K562 (cell line): ENCODE results near the gene EMC9. TPM values are rescaled to one million over a fixed set of nuclear protein-coding genes. Genes with fewer than 3 reads are reported as not detected.

Experiments
- FOXA1 ChIP-seq: fragments of 450-650 bp; IDR thresholded peaks from 2 replicates; pipeline ENCODE4 v1.6.1; 2016; ENCODE audit warnings: mild to moderate bottlenecking, borderline replicate concordance
- KDM5B ChIP-seq: fragments of 200-600 bp; sonication (generic); IDR thresholded peaks from 2 replicates; pipeline ENCODE4 v1.6.1; 2012; ENCODE audit warnings: low read depth, mild to moderate bottlenecking, moderate library complexity, low read length, control low read depth, inconsistent platforms; ENCODE audit not compliant: insufficient replicate concordance
- MTA3 ChIP-seq: fragments of 450-650 bp; formaldehyde crosslinking; IDR thresholded peaks from 2 replicates; pipeline ENCODE4 v1.6.1; 2017; ENCODE audit warnings: mild to moderate bottlenecking, borderline replicate concordance
- NR0B1 ChIP-seq: fragments of 450-650 bp; IDR thresholded peaks from one replicate; pipeline ENCODE4 v1.6.1; 2018; ENCODE audit warnings: mild to moderate bottlenecking, moderate library complexity; ENCODE audit not compliant: partially characterized antibody
- PPARD ChIP-seq: fragments of 250-450 bp; sonication (Bioruptor Pico); IDR thresholded peaks from 2 replicates; pipeline ENCODE4 v1.8.0; 2022; ENCODE audit warnings: inconsistent platforms, mild to moderate bottlenecking, moderate library complexity
- PYGO2 ChIP-seq: fragments of 450-650 bp; IDR thresholded peaks from 2 replicates; pipeline ENCODE4 v1.6.1; 2016; ENCODE audit warnings: mild to moderate bottlenecking, missing genetic modification characterization, moderate library complexity, missing compliant biosample characterization
- SAFB2 ChIP-seq: fragments of 200-400 bp; formaldehyde crosslinking; IDR thresholded peaks from 2 replicates; pipeline ENCODE4 v1.6.1; 2018; ENCODE audit warnings: borderline replicate concordance, low read length, low read depth, moderate library complexity; ENCODE audit not compliant: severe bottlenecking
- TFAM ChIP-seq: fragments of 250-450 bp; sonication (Bioruptor Pico); conservative IDR thresholded peaks from 2 replicates; pipeline ENCODE4 v1.5.0; 2021; ENCODE audit warnings: mild to moderate bottlenecking, moderate library complexity
- U2AF1 ChIP-seq: fragments of 200-400 bp; formaldehyde crosslinking; optimal IDR thresholded peaks from 2 replicates; pipeline ENCODE3; 2017; ENCODE audit warnings: mild to moderate bottlenecking, low read depth, low read length, moderate library complexity
- ZNF140 ChIP-seq: fragments of 250-450 bp; sonication (Bioruptor Pico); IDR thresholded peaks from 2 replicates; pipeline ENCODE4 v1.8.0; 2021; ENCODE audit warnings: moderate library complexity, mild to moderate bottlenecking, inconsistent platforms
- ZNF717 ChIP-seq: fragments of 250-450 bp; sonication (Bioruptor Pico); IDR thresholded peaks from 2 replicates; pipeline ENCODE4 v1.5.0; 2021
- polyA plus RNA-seq, 8 experiments: library from polyadenylated mRNA; depleted of rRNA in 4 of 8; stranded (reverse) in 5 of 8; unstranded in 3 of 8; fragments of >200 nt; fragmentation: Nextera tagmentation in 2 of 8; fragmentation: Illumina TruSeq in 1 of 8; extraction: Ambion mirVana in 2 of 8; extraction: Trizol in 1 of 8; gene quantifications; 2 replicates each; pipeline versions ENCODE4 v1.2.1 to v1.2.3, GENCODE V29; 2011 to 2014; ENCODE audit warnings: inconsistent platforms in 1 of 8, missing spikeins in 1 of 8
- total RNA-seq, 7 experiments: library from RNA; depleted of rRNA in 6 of 7; stranded (reverse); fragments of >200 nt in 6 of 7; fragmentation: Illumina TruSeq in 2 of 7; extraction: Trizol in 2 of 7; gene quantifications; 2 replicates each; pipeline versions ENCODE4 v1.2.1 to v1.2.3, GENCODE V29; 2011 to 2021; ENCODE audit warnings: low replicate concordance in 1 of 7
- TF ChIP-seq, protein P1 (sequence below): fragments of 450-650 bp; formaldehyde crosslinking; IDR thresholded peaks from 2 replicates; pipeline ENCODE4 v1.4.0; 2020; ENCODE audit warnings: mild to moderate bottlenecking, moderate library complexity
- TF ChIP-seq, protein P2 (sequence below), 2 experiments: fragments of 450-650 bp in 1 of 2; sonication (generic) in 1 of 2; formaldehyde crosslinking in 1 of 2; IDR thresholded peaks in 1 of 2; conservative IDR thresholded peaks in 1 of 2; 2 replicates each; pipeline versions ENCODE4 v1.6.1 to v1.8.1; 2016 to 2023; ENCODE audit warnings: mild to moderate bottlenecking in 2 of 2, moderate library complexity in 2 of 2, inconsistent platforms in 1 of 2, missing genetic modification reagents in 1 of 2
- TF ChIP-seq, protein P3 (sequence below): sonication (generic); formaldehyde crosslinking; IDR thresholded peaks from 2 replicates; pipeline ENCODE4 v1.8.0; 2022; ENCODE audit warnings: mild to moderate bottlenecking, low read depth, missing genetic modification reagents
- TF ChIP-seq, protein P4 (sequence below), 2 experiments: fragments of 150-350 bp in 1 of 2; IDR thresholded peaks; 2 replicates each; pipeline ENCODE4 v1.6.1; 2012 to 2016; ENCODE audit warnings: low read depth in 2 of 2, low read length in 2 of 2, mild to moderate bottlenecking in 1 of 2, moderate library complexity in 1 of 2
- TF ChIP-seq, protein P5 (sequence below): fragments of 250-450 bp; sonication (Bioruptor Pico); IDR thresholded peaks from 2 replicates; pipeline ENCODE4 v1.9.0; 2021; ENCODE audit warnings: mild to moderate bottlenecking

The EMC9 gene
- total and polyA plus RNA-seq, 9 of the 15 experiments (the other 6 are each of a cell fraction or from before 2014, with no cell fraction given), result 3.1 to 13.2 (median 7.8) TPM

DNA sequence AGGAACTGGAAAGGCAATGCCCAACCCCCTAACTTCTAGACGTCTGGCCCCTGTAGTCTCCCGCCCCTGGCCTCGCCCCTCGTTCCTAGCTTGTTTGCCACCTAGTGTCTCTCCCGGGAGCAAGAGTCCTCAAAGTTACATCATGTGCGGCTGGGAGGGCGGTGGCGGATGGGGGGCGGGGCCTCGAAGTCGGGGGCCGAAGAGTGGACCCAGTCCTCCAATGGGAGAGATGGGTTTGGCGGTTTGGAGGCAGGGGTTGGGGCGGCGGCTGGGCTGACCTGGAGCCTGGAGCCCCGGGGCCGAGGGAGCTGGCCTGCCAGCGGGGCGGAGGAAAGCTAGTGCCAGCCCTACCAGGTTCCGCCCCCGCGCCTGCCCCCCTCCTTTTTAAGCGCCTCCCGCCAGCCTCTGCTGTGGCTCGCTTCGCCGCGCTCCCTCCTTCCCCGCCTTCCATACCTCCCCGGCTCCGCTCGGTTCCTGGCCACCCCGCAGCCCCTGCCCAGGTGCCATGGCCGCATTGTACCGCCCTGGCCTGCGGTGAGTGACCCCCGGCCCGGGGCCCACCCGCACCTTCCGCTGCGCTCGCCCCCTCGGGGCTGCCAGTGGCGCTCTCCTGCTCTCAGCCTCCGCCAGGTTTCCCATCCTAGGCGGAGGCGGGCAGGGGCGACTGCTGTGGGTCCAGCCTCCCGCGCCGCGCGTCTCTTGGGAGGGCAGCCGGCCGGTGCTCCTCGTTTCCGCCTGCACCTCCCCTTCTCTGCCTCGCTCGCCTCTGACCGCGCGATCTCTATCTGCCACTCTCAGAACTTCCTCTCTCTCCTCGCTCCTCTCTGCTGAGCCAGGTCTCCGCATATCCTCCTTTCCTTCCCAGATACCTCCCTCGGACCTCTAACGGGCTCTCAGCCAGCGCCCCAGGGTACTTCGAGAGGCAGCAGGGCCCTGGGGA, 47.2 kb downstream of the EMC9 start, which contains the start of gene PCK2 (continued):
- TF ChIP-seq, protein P1, sequence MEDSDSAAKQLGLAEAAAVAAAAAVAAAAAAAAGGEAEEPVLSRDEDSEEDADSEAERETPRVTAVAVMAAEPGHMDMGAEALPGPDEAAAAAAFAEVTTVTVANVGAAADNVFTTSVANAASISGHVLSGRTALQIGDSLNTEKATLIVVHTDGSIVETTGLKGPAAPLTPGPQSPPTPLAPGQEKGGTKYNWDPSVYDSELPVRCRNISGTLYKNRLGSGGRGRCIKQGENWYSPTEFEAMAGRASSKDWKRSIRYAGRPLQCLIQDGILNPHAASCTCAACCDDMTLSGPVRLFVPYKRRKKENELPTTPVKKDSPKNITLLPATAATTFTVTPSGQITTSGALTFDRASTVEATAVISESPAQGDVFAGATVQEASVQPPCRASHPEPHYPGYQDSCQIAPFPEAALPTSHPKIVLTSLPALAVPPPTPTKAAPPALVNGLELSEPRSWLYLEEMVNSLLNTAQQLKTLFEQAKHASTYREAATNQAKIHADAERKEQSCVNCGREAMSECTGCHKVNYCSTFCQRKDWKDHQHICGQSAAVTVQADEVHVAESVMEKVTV (CRISPR knock-in tag), result no peak
- peak; percentile 84 for TF ChIP-seq MTA3
- TF ChIP-seq, protein P2, sequence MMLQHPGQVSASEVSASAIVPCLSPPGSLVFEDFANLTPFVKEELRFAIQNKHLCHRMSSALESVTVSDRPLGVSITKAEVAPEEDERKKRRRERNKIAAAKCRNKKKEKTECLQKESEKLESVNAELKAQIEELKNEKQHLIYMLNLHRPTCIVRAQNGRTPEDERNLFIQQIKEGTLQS (IDR thresholded peaks at IDR 0.05), result peak; percentile 86
- TF ChIP-seq, protein P2 (CRISPR knock-in tag; conservative IDR thresholded peaks at IDR 0.05), result no peak
- peak; percentile 85 for TF ChIP-seq KDM5B
- peak; percentile 90 for TF ChIP-seq U2AF1
- TF ChIP-seq, protein P3, sequence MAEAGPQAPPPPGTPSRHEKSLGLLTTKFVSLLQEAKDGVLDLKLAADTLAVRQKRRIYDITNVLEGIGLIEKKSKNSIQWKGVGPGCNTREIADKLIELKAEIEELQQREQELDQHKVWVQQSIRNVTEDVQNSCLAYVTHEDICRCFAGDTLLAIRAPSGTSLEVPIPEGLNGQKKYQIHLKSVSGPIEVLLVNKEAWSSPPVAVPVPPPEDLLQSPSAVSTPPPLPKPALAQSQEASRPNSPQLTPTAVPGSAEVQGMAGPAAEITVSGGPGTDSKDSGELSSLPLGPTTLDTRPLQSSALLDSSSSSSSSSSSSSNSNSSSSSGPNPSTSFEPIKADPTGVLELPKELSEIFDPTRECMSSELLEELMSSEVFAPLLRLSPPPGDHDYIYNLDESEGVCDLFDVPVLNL (CRISPR knock-in tag), result no peak
- no peak for TF ChIP-seq SAFB2
- no peak for TF ChIP-seq PYGO2
- TF ChIP-seq ZNF717 (CRISPR knock-in tag), result 0 out of 2 replicates have a peak, but pooled peaks have one; percentile 50
- TF ChIP-seq PPARD (CRISPR knock-in tag), result no peak
- TF ChIP-seq, protein P4, sequence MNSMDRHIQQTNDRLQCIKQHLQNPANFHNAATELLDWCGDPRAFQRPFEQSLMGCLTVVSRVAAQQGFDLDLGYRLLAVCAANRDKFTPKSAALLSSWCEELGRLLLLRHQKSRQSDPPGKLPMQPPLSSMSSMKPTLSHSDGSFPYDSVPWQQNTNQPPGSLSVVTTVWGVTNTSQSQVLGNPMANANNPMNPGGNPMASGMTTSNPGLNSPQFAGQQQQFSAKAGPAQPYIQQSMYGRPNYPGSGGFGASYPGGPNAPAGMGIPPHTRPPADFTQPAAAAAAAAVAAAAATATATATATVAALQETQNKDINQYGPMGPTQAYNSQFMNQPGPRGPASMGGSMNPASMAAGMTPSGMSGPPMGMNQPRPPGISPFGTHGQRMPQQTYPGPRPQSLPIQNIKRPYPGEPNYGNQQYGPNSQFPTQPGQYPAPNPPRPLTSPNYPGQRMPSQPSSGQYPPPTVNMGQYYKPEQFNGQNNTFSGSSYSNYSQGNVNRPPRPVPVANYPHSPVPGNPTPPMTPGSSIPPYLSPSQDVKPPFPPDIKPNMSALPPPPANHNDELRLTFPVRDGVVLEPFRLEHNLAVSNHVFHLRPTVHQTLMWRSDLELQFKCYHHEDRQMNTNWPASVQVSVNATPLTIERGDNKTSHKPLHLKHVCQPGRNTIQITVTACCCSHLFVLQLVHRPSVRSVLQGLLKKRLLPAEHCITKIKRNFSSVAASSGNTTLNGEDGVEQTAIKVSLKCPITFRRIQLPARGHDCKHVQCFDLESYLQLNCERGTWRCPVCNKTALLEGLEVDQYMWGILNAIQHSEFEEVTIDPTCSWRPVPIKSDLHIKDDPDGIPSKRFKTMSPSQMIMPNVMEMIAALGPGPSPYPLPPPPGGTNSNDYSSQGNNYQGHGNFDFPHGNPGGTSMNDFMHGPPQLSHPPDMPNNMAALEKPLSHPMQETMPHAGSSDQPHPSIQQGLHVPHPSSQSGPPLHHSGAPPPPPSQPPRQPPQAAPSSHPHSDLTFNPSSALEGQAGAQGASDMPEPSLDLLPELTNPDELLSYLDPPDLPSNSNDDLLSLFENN (IDR thresholded peaks at IDR 0.05; ENCODE audit: low read depth in 2 of 2, low read length in 2 of 2), result no peak
- no peak for TF ChIP-seq NR0B1
- no peak for TF ChIP-seq TFAM (CRISPR knock-in tag)
- TF ChIP-seq FOXA1, result no peak
- no peak for TF ChIP-seq ZNF140 (CRISPR knock-in tag)
- TF ChIP-seq, protein P5, sequence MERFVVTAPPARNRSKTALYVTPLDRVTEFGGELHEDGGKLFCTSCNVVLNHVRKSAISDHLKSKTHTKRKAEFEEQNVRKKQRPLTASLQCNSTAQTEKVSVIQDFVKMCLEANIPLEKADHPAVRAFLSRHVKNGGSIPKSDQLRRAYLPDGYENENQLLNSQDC (CRISPR knock-in tag), result no peak
